HG02642 (cell line): ENCODE measurements around the gene ACTR5.

Experiments
- ATAC-seq: cut with Tn5 transposase; IDR thresholded peaks from one replicate; pipeline ENCODE4 v1.9.1; 2021; ENCODE audit warnings: mild to moderate bottlenecking; ENCODE audit not compliant: unreplicated experiment, poor library complexity

The ACTR5 gene

DNA sequence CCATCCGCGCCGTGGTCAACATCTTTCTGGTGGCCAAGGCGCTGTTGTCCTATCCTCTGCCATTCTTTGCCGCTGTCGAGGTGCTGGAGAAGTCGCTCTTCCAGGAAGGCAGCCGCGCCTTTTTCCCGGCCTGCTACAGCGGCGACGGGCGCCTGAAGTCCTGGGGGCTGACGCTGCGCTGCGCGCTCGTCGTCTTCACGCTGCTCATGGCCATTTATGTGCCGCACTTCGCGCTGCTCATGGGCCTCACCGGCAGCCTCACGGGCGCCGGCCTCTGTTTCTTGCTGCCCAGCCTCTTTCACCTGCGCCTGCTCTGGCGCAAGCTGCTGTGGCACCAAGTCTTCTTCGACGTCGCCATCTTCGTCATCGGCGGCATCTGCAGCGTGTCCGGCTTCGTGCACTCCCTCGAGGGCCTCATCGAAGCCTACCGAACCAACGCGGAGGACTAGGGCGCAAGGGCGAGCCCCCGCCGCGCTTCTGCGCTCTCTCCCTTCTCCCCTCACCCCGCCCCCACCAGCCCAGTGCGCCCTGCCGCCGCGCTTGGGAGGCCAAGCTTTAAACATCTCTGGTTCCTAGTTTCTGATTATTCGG lies 20.0 kb upstream of the ACTR5 start:
- no peak for ATAC-seq

DNA sequence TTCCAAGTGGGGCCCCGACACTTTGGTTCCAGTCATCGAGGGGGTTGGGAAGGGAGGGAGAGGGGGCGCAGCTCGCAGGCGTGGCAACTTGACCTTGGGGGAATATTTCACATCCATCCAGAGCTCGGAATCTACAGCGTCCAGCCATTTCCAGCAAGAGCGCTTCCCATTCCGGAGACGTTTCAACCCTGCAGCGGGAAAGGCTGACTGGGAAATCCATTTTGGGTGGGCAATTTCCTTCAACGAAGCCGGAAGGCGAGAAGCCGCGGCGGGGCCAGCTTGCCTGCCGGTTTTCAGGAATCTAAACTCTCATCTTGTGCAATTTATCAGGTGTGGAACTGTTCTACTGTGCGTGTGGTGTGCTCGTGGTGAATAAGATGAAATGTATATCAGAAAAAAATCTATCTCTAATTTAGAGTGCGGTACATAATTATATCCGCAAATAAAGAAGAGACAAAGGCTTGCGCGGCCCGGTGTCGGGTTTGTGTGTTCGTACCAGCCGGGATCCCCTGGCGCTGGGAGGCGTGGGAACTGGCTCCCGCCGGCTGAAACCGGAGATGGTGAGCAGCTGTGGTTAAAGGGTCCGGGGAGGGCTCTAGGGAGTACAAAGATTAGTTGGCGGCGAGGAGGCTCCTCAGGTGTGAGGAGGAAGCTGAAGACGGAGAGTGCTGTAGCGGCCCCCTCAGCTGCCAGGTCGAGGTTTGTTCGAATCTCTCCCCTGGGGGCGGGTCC lies 19.2 kb upstream of the ACTR5 start:
- ATAC-seq: no peak

DNA sequence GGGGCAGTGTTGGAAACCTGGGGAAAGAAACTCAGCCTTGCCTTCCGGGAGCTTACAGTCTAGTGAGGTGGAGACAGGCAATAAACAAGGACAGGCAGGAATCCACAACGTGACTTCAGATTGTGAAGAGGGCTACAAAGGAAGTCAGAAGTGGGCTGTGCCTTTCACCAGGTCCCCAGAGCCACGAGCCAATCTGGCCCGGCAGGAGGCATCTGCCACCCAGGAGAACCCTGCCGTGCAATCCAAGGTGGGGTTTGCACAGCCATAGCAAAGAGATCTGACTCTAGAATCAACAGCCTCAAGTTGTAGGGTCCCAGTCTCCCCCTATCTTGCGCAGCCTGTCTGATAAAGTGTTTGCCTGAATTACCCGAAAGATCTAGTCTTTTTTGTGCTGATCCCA lies 18.5 kb upstream of the ACTR5 start:
- no peak for ATAC-seq

DNA sequence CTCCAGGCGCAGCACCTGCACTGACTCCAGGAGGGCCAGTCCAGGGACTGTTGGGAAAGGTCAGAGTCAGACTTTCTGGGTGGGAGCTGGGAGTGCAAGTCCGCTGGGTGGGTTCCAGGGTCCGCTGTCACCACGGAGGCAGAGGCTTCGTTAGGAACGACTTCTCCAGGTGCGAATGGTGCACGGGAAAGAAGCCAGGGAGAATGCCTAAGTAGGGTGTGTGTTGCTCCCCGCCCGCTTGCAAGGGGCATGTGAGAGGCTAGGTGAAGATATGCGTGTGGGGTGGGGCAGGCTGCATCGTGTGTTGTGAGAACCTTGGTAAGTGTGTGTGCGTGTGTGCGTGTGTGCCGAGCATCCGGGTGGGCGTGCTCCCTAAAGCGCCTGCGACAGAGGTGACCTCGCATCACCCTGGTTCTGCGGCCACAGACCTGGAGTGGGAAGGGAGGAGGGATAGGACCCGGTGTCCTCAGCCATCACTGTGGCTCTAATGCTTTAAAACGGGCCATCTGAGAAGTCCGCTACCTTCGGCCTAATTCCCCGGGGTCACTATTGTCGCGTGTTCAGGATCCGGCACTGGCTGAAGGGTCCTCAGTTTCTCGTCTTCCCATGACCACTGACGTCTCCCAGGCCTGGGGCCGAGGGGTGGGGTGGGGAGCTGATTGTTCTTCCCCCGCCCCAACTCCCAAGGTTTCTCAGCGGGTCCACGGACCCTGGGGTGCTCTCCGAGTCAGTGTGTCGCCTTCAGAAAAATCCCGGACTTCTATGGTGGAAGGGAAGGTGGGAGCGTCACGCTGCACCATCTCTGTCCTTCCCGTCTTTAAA lies 17.9 kb upstream of the ACTR5 start:
- ATAC-seq: no peak

DNA sequence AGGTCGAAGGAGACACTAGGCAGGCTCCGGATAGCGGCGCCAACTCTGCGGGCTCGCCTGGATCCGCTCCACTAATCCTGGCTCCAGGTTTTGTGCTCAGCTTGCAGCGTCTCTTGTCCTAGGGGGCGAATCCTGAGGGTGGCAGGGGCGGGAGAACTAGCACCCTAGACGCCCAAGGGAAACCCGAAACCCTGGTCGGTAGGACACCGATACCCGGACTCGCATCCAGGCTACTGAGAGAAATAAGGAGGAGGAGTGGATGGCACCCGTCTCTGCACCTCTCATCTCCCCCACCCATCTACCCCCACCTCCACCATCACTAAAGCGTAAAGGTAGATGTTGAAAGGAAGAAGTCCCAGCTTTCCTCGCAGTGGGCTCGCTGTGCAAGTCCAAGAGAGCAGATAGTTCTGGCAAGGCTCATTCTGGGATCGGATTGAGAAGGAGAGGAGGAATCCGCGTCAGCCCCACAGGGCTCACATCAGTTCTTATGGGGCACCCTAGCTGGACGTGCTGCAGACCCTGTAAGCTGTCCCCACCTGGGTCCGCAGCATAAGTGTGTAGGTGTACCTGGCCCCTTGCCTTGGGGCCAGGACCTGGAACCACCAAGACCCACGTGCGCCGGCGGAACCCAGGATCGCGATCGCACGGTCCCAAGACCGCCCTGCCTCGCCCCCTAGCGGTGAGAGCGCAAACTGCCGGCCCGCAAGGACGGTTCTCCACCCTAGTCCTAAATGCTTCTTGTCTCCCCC lies 17.1 kb upstream of the ACTR5 start:
- peak; percentile 64 for ATAC-seq

DNA sequence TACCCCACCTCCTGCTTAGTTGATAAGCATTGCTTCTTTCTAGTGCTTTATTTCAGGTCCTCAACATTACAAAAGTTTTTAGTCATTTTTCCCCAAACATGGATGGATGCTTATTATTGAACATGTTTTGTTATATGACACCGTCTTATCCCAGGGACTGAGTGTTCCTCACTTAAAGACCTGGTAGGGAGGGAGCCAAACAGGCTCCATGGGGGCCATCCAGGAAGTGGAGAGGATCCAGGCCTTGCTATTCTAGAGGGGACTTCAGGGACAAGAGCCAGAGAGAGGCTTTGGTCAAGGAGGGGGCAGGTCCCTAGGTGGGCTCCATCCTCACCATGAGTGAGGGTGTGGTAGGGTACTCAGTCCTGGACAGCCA lies 16.5 kb upstream of the ACTR5 start:
- ATAC-seq: no peak

DNA sequence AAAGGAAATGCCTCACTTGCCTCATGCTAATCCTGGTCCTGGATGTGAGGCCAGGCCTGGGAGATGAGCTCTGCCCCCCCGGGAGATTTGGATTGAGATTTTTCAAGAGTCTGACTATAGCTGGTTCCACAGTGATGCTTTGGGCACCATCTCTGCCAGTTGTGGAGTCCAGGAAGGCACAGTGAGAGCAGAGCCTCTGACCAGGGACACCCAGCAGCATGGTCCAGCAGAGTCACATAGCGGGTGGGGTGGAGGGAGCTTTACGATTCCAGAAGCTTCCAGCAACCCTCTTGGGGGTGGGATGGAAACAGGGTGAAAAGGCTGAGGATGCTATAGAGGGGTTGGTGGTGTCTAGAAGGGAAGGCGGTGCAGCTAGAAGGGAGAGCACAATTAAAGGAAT lies 15.3 kb upstream of the ACTR5 start:
- ATAC-seq: no peak

DNA sequence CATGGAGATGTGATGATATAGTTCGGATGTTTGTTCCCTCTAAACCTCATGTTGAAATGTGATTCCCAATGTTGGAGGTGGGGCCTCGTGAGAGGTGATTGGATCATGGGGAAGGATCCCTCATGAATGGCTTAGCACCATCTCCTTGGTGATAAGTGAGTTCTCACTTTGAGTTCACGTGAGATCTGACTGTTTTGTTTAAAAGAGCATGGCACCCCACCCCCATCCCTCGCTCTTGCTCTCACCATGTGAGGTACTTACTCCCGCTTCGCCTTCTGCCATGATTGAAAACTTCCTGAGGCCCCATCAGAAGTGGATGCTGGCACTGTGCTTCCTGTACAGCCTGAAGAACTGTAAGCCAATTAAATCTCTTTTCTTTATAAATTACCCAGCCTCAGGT lies 13.1 kb upstream of the ACTR5 start:
- ATAC-seq: no peak

DNA sequence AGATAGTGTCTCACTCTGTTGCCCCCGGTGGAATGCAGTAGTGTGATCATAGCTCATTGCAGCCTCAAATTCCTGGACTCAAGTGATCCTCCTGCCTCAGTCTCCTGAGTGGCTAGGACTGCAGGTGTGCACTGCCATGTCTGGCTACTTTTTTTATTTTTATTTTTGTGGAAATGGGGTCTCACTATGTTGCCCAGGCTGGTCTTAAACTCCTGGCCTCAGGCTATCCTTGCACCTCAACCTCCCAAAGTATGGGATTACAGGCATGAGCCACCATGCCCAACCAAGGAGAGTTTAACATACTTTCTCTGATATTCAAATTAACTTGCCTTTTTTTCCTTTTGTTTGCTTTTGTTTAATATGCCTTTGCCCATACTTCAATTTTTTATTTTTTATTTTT lies 10.4 kb upstream of the ACTR5 start:
- no peak for ATAC-seq

DNA sequence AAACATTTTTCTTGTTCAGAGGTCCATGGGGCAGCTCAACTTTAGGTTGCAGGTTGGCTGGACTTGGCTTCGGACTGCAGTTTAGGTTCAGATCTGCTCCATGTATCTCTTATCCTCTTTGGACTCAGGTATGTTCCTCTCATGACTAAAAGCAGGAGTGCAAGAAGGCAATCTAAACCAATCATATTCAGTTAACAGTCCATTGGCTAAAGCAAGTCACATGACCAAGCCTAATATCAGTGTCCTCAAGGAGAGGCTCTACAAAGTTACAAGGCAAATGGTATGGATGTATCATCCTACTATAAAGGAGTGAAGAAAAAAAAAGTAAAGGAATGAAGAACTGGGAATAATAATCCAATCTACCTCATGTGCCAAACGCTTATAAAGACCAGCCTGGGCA lies 2.5 kb upstream of the ACTR5 start:
- ATAC-seq: no peak

DNA sequence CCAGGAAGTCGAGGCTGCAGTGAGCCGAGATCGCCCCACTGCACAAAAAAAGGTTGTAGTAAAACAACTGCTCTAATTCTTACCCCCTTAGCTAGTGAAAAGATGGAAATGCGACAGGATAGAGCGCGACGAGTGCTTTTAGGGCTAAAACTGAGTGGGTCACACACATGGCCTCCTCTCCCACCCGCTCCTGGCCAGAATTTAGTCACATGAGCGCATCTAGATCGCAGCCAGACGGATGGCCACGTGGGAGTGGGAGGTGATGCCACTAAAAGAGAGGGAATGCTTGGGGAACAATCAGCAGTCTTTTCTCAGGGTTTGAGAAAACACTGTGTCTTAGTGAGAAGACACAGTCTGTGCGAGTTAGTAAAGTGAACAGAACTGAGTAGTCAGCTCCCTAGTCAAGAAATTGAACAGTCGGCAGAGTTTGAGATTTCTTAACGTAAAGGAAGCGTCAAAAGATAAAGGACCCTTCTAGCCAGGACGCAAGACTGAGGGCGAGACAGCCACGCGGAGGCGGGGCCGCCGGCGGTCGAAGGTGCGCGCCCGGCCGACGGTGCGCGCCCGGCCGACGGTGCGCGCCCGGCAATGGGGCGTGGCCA lies 664 bp upstream of the ACTR5 start:
- no peak for ATAC-seq

DNA sequence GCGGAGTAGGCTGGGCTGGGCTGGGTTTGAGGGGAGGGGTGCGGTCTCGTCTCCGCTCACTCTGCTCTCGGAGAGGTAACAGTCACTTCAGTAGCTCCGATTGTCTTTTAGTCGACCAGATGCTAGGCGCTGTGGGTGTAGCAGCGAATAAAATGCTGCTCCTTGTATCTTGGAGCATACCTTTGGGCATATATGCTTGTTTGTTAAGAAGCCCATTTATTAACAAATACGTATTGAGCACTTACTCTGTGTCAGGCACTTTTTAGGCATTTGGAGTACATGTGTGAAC lies 545 bp downstream of the ACTR5 start:
- ATAC-seq: peak; percentile 32

DNA sequence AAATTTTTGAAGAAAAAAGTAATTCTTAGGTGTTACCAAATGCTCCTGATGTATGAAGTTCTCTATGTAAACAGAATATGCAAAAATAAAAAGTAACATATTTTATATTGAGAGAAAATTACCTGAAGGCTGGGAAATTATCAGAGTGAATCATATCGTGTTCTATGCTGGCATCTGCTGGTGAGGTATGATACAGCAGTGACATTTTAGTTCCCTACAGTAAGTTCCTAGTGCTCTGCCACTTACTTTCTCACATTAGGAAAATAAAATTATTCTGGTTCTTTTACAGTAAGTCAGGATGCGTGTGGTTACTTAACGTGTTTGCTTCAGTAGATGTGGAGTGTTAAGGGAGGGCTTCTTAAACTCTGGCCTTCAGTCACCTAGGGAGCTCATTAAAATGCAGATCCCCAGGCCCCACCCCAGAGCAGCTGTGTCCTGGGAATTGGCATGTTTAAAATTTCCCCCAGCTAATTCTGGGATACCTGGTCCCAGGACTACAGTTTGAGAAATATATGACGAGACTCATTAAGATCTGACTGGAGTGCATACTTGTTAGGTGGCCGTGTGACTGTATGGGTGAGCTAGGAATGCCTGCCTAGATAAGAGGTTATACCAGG lies 3.2 kb downstream of the ACTR5 start:
- ATAC-seq: no peak

DNA sequence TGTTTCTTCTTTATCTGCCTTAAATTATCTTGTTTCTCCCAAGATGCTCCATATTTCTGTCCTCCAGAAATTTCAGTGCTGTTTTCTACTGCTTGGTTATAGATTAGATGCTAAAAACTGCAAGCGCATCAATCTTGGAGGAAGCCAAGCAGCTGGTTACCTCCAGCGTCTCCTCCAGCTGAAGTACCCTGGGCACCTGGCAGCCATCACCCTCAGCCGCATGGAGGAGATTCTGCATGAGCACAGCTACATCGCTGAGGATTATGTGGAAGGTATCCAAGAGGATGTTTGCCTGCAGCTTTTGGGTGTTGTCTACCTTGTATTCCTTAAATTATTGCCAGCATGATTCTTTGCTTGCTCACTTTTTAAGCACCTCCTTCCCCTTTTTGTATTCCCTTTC lies 3.8 kb downstream of the ACTR5 start:
- no peak for ATAC-seq

DNA sequence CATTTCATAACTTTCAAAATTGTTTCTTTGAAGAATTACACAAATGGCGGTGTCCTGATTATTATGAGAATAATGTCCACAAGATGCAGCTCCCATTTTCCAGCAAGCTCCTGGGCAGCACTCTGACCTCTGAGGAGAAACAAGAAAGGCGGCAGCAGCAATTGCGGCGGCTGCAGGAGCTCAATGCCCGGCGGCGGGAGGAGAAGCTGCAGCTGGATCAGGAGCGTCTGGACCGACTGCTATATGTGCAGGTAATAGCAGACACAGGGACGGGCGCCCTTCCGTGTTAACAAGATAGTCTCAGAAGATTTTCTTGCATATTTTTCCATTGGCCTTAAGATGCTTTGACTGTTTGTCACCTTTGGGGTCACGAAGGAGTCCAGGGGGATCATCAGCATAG lies 6.7 kb downstream of the ACTR5 start:
- ATAC-seq: no peak

DNA sequence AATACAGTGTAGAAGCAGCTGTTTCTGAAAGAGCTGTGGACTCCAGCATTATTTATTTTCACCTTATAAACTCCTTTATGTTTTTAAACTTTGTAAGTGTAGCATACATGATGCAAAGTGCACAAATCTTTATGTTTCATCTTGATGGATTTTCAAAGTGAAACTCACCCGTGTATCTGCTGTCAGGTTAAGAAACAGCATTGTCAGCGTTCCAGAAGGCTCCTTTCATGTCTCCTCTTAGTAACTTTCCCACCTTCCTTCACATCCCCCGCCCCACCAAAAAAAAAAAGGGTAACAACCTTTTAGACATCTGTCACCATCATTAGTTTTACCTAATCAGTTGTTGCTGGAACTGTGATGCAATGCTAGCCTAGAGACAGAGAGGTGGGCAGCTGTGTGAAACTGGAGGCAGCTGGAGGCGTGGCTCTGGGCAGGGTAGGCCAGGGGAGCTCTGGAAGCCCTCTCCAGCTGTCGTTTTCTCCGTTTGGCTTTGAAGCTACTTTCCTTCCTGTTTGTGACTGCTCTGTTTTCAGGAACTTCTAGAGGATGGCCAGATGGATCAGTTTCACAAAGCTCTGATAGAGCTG lies 7.2 kb downstream of the ACTR5 start:
- ATAC-seq: no peak

DNA sequence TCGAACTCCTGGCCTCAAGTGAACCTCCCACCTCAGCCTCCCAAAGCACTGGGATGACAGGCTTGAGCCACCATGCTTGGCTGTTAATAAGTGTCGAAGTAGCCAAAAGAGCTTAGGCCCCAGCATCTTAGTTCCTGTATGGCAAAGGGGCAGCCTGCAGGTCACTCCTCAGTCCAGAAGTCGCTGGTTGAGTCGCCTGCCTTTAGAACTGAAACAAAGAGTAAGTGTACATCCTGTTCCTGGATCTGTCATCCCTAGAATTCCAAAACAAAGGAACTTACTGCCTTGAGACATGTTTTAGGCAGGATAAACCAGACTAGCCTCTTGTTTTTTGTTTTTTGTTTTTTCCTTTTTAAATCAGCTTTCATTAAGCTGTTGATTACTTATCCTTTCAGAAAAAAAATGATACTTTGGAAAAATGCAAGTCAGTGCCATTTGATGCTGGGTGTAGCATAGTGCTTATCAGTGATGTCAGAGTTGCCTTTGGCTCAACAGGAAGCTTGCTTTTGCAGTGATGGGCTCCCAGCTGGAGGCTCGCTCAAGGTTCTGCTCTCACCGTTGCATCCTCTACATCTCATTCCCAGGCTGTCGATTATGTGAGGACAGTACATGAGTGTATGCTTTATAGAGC lies 9.0 kb downstream of the ACTR5 start:
- ATAC-seq: no peak

DNA sequence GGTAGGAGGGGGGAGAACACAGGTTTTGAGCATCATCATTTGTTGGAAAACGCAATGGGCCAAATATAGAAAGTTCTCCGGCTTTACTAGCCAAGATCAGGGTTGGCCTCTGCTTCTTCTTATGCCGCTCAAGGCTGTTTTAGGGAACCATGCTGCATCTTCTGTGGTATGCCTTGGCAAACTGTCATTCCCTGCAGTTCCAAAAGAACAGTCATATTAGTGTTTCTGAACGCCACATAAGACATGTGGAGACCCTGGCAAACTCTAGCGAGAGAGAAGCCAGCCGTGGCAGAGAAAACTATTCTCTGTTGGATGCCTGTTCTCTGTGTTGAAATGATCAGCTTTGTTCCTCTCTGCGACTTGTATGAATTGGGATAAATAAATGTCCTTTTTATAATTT lies 10.8 kb downstream of the ACTR5 start:
- no peak for ATAC-seq

DNA sequence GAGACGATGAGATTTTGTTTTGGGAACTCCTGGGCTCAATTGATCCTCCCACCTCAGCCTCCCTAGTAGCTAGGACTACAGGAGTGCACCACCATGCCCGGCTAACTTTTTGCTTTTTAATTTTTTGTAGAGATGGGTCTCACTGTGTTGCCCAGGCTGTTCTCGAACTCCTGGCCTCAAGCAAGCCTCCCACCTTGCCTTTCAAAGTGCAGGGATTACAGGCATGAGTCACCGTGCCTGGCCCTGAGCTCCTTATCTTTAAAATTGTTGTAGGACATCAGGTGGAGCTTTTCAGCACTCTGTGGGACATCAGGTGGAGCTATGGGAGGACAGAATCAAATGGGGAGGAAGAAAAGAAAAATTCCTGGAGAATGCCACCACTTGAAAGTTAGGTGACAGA lies 12.7 kb downstream of the ACTR5 start:
- ATAC-seq: no peak

DNA sequence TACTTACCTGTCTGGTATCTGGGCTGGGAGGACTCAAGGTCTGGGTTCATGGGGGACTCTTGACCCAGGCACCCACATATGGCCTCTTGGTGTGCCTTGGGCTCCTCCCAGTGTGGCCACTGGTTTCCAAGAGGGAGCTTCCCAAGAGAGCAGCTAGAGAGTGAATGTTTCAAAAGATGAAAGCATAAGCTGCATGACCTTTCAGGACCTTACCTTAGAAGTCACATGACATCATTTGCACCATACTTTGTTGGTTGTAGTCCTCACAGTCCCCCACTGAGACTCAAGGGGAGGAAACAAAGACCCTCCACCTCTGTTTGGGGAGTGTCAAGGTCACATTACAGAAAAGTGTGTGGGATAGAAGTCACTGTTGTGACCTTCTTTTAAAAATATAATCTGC lies 13.9 kb downstream of the ACTR5 start:
- ATAC-seq: no peak
